Left colon (tissue), 2 donors: ENCODE results near the gene DLD. TPM values are rescaled to one million over a fixed set of nuclear protein-coding genes. Genes with fewer than 3 reads are reported as not detected.
"Not testable (repeated sequence)": the region's sequence is repeated elsewhere in the genome, so short reads cannot be mapped to it uniquely, and the experiment has no call there.

ENCODE experiments used
- ATAC-seq: fragments of 200-7000 bp; cut with Tn5 transposase; one replicate; pipeline ENCODE4 v1.9.1; 2020; ENCODE audit warnings: mild to moderate bottlenecking, moderate library complexity
- DNase-seq, 2 donors: peaks; one replicate each; pipeline ENCODE4 v3.0.0-alpha.2; 2020
- intact Hi-C, 2 donors: fragments of 100-400 bp; cut with DNase I in 1 of 2; cut with micrococcal nuclease in 1 of 2; formaldehyde crosslinking; loops; one replicate each; pipeline versions ENCODE4 v1.11.2 to v1.14.0; 2022; cut with DNase I, micrococcal nuclease
- total RNA-seq, 2 donors: library from RNA; stranded (reverse); fragmentation: NEBNext Ultra II Directional; extraction: Animal tissue kit (Norgen Biotek cat#: 25700); gene quantifications; one replicate each; pipeline ENCODE4 v1.2.1, GENCODE V29; 2021
- donor health status: DM: no; HTN: no; CAD: no.
- donor health status: DM: yes; HTN: yes; CAD: no.

The DLD gene
- total RNA-seq, 2 donors from 2014 or later = 129 to 139 TPM

GRCh38 chr7:107902381-107902780 is 11.4 kb downstream of the DLD start:
- DNase-seq (no peak), ATAC-seq (no peak)
- intact Hi-C loops = no loop called here

- ATAC-seq (no peak), DNase-seq (no peak)
- intact Hi-C loops = no loop called here
These were observed 16.8 kb downstream of the DLD start for GRCh38 chr7:107907790-107908189.

GRCh38 chr7:107909445-107909844 is 18.5 kb downstream of the DLD start:
- ATAC-seq (no peak), DNase-seq (no peak)
- intact Hi-C loops = no loop called here

- ATAC-seq (no peak), DNase-seq (no peak)
- intact Hi-C loops = no loop called here
These were observed 21.0 kb downstream of the DLD start for GRCh38 chr7:107911981-107912380.

GRCh38 chr7:107913851-107914250 is 22.9 kb downstream of the DLD start:
- ATAC-seq = no peak
- intact Hi-C loops = no loop called here
- no peak for DNase-seq

- DNase-seq = no peak
- no peak for ATAC-seq
- intact Hi-C loops = no loop called here
These were observed 23.8 kb downstream of the DLD start for GRCh38 chr7:107914831-107915230.

- DNase-seq (no peak), ATAC-seq (no peak)
- intact Hi-C loops = no loop called here
These were observed 24.6 kb downstream of the DLD start for GRCh38 chr7:107915541-107915940.

GRCh38 chr7:107917763-107918651 is 27.0 kb downstream of the DLD start:
- no peak for DNase-seq
- ATAC-seq = no peak
- intact Hi-C loops = no loop called here

- intact Hi-C loops = no loop called here
- ATAC-seq (no peak), DNase-seq (no peak)
These were observed 28.0 kb downstream of the DLD start for GRCh38 chr7:107918948-107919347.

- ATAC-seq (peak; percentile 71), DNase-seq (no peak)
- intact Hi-C loops = no loop called here
These were observed 29.2 kb downstream of the DLD start for GRCh38 chr7:107920048-107920772.

GRCh38 chr7:107921826-107922225 is 30.8 kb downstream of the DLD start:
- ATAC-seq, DNase-seq, intact Hi-C loops: not testable (repeated sequence)

GRCh38 chr7:107922886-107923285 is 31.9 kb downstream of the DLD start:
- intact Hi-C loops = no loop called here
- DNase-seq = no peak
- no peak for ATAC-seq

GRCh38 chr7:107924841-107925504 is 34.0 kb downstream of the DLD start:
- ATAC-seq (no peak), DNase-seq (no peak)
- intact Hi-C loops = no loop called here

- intact Hi-C loops = no loop called here
- DNase-seq = no peak
- no peak for ATAC-seq
These were observed 35.5 kb downstream of the DLD start for GRCh38 chr7:107926481-107926880.

- DNase-seq (no peak), ATAC-seq (peak; percentile 7)
These were observed 40.9 kb downstream of the DLD start for GRCh38 chr7:107931740-107932515.

GRCh38 chr7:107932805-107933204 is 41.8 kb downstream of the DLD start:
- DNase-seq = no peak
- no peak for ATAC-seq
- intact Hi-C loops = no loop called here

More at GRCh38 chr7:107931740-107932515, 40.9 kb downstream of the DLD start:
- intact Hi-C loops = no loop called here

GRCh38 chr7:107933386-107934013 is 42.5 kb downstream of the DLD start:
- DNase-seq (no peak), ATAC-seq (no peak)
- intact Hi-C loops = no loop called here

GRCh38 chr7:107934991-107935770 is 44.2 kb downstream of the DLD start:
- DNase-seq (no peak), ATAC-seq (no peak)
- intact Hi-C loops = loop anchor here in 1 of 2 donors (5.0 kb wide), 1 partner anchor 67 kb away; the partner anchor contains the start of gene LAMB1
